Activated CD8-positive, alpha-beta T cell treated with anti-CD3 and anti-CD28 coated beads, Interleukin-2, amount 10 ng/mL, durations not matched to agents 7 days and 5 days (primary cell): ENCODE data around the gene FGF2. TPM values are rescaled to one million over a fixed set of nuclear protein-coding genes. Genes with fewer than 3 reads are reported as not detected.

Experiments
- ATAC-seq: fragments of 150-1000 bp; cut with Tn5 transposase; one replicate; pipeline ENCODE4 v1.10.0; 2021; ENCODE audit warnings: moderate library complexity
- CTCF ChIA-PET: fragments of 350-600 bp; sonication (Branson Sonifier 250); formaldehyde crosslinking; loops from one replicate; lab custom pipeline; 2021; ENCODE audit warnings: antibody characterized with exemption; lab: Charles Lee
- POLR2A ChIA-PET: fragments of 350-600 bp; sonication (Branson Sonifier 250); formaldehyde crosslinking; loops from one replicate; lab custom pipeline; 2021; ENCODE audit warnings: antibody characterized with exemption; lab: Charles Lee
- DNase-seq: peaks from one replicate; pipeline ENCODE4 v3.0.0-alpha.2; 2020
- H3K27ac Mint-ChIP-seq: one replicate; pipeline ENCODE4 v1.8.0; 2021; ENCODE audit warnings: mild to moderate bottlenecking, mixed read lengths
- H3K27me3 Mint-ChIP-seq: one replicate; pipeline ENCODE4 v1.8.0; 2021; ENCODE audit warnings: low read depth, mixed read lengths
- H3K36me3 Mint-ChIP-seq: one replicate; pipeline ENCODE4 v1.8.0; 2021; ENCODE audit warnings: low read depth, mixed read lengths
- H3K4me1 Mint-ChIP-seq: one replicate; pipeline ENCODE4 v1.8.0; 2021; ENCODE audit warnings: low read depth, mixed read lengths
- H3K4me3 Mint-ChIP-seq: one replicate; pipeline ENCODE4 v1.8.0; 2021; ENCODE audit warnings: mild to moderate bottlenecking, mixed read lengths
- H3K9me3 Mint-ChIP-seq: one replicate; pipeline ENCODE4 v1.8.0; 2022; ENCODE audit warnings: mixed read lengths; ENCODE audit not compliant: insufficient read depth
- total RNA-seq, 2 experiments: library from RNA; stranded (reverse); gene quantifications; one replicate each; pipeline ENCODE4 v1.2.3, GENCODE V29; 2021

The FGF2 gene
- total RNA-seq, 2 experiments from 2014 or later = 0.13 TPM; not detected in 1

DNA sequence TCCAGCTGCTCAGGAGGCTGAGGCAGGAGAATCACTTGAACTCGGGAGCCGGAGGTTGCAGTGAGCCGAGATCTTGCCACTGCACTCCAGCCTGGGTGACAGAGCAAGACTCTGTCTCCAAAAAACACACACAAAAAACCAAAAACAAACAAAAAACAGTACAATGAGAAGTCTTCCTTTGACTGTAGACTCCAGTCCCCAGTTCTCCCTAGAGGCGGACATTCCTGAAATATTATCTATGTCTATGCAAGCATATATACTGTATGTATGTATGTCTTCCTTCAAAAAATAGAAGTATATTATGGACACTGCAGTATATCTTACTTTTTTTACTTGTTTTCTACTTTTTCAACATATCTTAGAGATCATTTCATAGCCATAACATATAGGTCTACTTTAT, 10.2 kb upstream of the FGF2 start:
- H3K27me3 Mint-ChIP-seq = peaks cover 26% of the 10 kb centered on the region
- peaks cover 2% of the 10 kb centered on the region for H3K4me1 Mint-ChIP-seq
- DNase-seq (no peak), ATAC-seq (no peak)
- POLR2A ChIA-PET = no interaction called here
- H3K9me3 Mint-ChIP-seq = no peaks in the 10 kb centered on the region
- H3K36me3 Mint-ChIP-seq = no peaks in the 10 kb centered on the region
- H3K4me3 Mint-ChIP-seq = no peak overlapping the region
- CTCF ChIA-PET = no interaction called here
- H3K27ac Mint-ChIP-seq = no peak overlapping the region

DNA sequence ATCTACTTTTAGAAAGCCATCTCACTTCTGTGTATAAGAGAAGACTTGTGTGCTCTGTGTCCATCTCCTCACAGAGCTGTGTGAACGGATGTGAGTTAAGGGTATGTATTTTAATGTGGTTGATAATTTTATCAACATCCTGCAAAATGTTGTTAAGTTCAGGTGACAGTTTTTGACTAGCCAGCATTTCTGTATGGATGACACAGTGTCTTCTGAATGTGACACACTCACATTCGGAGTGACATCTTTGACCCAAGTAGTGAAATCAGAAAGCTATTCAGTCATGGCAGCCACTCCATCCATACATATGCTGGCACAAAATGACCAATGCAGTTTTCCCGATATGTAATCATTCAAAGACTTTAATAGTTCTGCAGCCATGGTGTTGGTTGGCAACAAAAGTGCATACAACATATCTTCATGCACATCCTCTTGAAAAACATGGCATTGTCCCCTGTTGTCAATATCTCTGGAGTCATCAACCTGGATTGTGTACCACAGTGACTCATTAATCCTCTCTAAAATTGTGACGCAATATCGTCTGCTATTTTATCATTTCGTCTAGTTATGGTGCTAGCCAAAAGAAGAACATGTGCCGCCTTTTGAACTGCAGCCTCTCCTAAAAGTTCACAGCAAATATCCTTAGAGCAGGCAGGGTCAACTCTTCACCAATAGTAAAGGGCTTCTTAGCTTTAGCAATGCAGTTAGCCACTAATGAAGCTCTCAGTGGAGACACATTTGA, 6.8 kb upstream of the FGF2 start:
- no peaks in the 10 kb centered on the region for H3K9me3 Mint-ChIP-seq
- H3K27me3 Mint-ChIP-seq = peaks cover 42% of the 10 kb centered on the region
- H3K4me3 Mint-ChIP-seq = no peak overlapping the region
- ChIA-PET POLR2A (no interaction called here), CTCF (no interaction called here)
- H3K4me1 Mint-ChIP-seq = no peaks in the 10 kb centered on the region
- H3K36me3 Mint-ChIP-seq = no peaks in the 10 kb centered on the region
- ATAC-seq (no peak), DNase-seq (no peak)
- H3K27ac Mint-ChIP-seq = no peak overlapping the region

DNA sequence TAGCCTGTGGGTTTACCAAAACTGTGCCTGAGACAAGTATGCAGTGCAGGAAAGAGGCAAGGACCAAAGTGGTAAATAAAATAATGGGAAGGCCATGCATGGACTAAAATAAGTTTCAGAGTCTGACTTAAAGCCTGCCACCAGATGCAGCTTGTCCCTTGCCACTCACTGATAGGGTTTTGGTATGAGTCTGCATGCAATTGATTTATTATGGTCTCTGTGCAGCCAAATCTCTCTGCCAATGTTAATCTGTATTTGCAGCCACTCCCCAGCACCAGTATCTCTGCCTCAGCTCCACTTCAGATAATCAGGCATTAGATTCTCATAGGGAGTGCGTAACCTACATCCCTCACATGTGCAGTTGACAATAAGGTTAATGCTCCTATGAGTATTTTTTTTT, 5.5 kb upstream of the FGF2 start:
- ChIA-PET CTCF (no interaction called here), POLR2A (interaction anchor here (0.6 kb wide), 1 partner anchor 630 kb away, joined by 3 read pairs; no protein-coding TSS in a partner anchor)
- ATAC-seq = no peak
- no peaks in the 10 kb centered on the region for H3K9me3 Mint-ChIP-seq
- H3K4me3 Mint-ChIP-seq = no peak overlapping the region
- H3K27ac Mint-ChIP-seq = no peak overlapping the region
- H3K36me3 Mint-ChIP-seq = no peaks in the 10 kb centered on the region
- H3K4me1 Mint-ChIP-seq = no peaks in the 10 kb centered on the region
- DNase-seq = no peak
- H3K27me3 Mint-ChIP-seq = peaks cover 53% of the 10 kb centered on the region

DNA sequence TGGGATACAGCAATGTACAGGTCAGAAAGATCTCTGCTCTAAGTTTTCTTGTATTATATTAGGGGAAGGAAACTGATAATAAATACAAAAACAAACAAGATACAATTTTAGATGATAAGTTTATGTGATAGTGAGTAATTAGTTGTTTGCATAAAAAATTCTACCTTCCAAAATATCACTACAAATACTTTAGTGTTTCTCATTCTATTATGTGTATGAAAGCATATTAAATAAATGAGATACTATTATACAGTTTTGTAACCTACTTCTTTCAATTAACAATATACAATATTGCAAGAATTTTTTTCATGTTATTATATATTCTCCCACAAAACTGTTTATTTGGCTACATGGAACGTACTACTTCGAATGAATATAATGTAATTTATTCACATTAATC, 4.2 kb upstream of the FGF2 start:
- POLR2A ChIA-PET = no interaction called here
- H3K27me3 Mint-ChIP-seq = peaks cover 54% of the 10 kb centered on the region

DNA sequence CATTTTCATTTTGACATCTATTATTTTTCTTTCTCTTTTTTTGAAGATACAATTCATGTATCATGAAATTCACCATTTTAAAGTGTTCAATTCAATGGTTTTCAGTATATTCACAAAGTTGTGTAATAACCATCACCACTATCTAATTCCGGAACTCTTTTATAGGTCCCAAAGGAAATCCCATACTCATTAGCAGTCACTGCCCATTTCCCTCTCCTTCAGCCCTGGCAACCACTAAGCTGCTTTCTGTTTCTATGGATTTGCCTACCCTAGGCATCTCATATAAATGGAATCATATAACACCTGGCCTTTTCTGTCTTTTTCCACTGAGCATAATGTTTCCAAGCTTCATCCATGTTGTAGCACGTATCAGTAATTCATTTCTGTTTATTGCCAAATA, 3.2 kb upstream of the FGF2 start:
- no peaks in the 10 kb centered on the region for H3K9me3 Mint-ChIP-seq
- ATAC-seq (no peak), DNase-seq (no peak)
- POLR2A ChIA-PET = no interaction called here
- H3K27ac Mint-ChIP-seq = no peak overlapping the region
- H3K36me3 Mint-ChIP-seq = no peaks in the 10 kb centered on the region
- CTCF ChIA-PET = no interaction called here
- H3K4me1 Mint-ChIP-seq = peaks cover 13% of the 10 kb centered on the region
- no peak overlapping the region for H3K4me3 Mint-ChIP-seq
- peaks cover 58% of the 10 kb centered on the region for H3K27me3 Mint-ChIP-seq

More for the DNA sequence above, 4.2 kb upstream of the FGF2 start:
- Mint-ChIP-seq H3K36me3 (no peaks in the 10 kb centered on the region), H3K4me1 (peaks cover 3% of the 10 kb centered on the region), H3K4me3 (no peak overlapping the region), H3K9me3 (no peaks in the 10 kb centered on the region), H3K27ac (no peak overlapping the region)
- DNase-seq (no peak), ATAC-seq (no peak)
- CTCF ChIA-PET = no interaction called here

DNA sequence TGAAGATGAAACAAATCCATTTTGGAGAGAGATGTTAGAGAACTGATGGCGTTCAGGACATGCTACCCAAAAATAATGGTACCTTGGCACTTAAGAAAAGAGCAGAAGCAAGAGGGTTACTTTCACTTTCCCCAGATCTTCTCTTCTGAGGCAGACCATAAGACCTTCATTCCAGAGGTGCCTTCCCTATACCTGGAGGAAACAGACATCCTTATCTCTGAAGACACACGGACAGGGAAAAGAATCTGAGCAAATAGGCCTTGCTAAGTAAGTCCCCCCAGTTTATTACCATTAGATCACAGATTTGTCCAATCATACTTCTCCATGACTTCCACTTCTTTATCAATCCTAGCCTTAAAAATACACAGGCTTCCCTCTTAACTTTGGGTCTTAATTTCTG, 2.0 kb upstream of the FGF2 start:
- H3K4me1 Mint-ChIP-seq = peaks cover 13% of the 10 kb centered on the region
- H3K9me3 Mint-ChIP-seq = no peaks in the 10 kb centered on the region
- no peaks in the 10 kb centered on the region for H3K36me3 Mint-ChIP-seq
- CTCF ChIA-PET = no interaction called here
- POLR2A ChIA-PET = no interaction called here
- ATAC-seq (no peak), DNase-seq (no peak)
- H3K27me3 Mint-ChIP-seq = peaks cover 67% of the 10 kb centered on the region
- H3K27ac Mint-ChIP-seq = no peak overlapping the region
- H3K4me3 Mint-ChIP-seq = no peak overlapping the region

DNA sequence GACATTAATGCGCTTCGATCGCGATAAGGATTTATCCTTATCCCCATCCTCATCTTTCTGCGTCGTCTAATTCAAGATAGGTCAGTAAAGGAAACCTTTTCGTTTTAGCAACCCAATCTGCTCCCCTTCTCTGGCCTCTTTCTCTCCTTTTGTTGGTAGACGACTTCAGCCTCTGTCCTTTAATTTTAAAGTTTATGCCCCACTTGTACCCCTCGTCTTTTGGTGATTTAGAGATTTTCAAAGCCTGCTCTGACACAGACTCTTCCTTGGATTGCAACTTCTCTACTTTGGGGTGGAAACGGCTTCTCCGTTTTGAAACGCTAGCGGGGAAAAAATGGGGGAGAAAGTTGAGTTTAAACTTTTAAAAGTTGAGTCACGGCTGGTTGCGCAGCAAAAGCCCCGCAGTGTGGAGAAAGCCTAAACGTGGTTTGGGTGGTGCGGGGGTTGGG, 528 bp upstream of the FGF2 start:
- ATAC-seq = no peak
- Mint-ChIP-seq H3K4me3 (peak overlapping the region; percentile 47), H3K9me3 (no peaks in the 10 kb centered on the region), H3K27ac (no peak overlapping the region), H3K4me1 (peaks cover 13% of the 10 kb centered on the region), H3K36me3 (no peaks in the 10 kb centered on the region), H3K27me3 (peaks cover 68% of the 10 kb centered on the region)
- POLR2A ChIA-PET = no interaction called here
- CTCF ChIA-PET = no interaction called here
- DNase-seq = no peak

DNA sequence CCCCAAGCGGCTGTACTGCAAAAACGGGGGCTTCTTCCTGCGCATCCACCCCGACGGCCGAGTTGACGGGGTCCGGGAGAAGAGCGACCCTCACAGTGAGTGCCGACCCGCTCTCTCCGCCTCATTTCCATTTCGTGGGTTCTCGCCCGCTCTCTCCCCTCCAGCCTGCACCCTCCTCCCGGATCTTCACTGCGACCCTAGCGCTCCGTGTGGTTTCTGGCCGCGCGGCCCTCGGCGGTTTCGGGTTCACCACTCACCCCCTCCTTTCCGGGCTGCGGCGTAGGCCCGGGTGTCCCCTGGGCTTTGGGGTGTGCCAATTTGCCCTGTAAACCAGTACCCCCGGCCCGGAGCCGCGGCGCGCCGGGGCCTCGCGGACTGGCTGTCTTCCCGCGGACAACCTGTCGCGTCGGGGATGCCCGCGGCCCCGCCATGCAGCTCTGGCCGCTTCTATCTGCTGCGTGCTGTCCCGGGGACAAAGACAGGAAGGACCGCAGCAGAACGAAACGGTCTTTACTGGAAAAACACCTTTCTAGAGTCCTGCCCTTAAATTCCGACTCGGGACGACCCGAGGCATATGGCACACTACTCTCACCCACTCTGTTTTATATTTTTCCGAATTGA, 737 bp downstream of the FGF2 start:
- no peaks in the 10 kb centered on the region for H3K36me3 Mint-ChIP-seq
- CTCF ChIA-PET = interaction anchor here (0.9 kb wide), 1 partner anchor 69 kb away, joined by 3 read pairs; no protein-coding TSS in a partner anchor
- no peaks in the 10 kb centered on the region for H3K9me3 Mint-ChIP-seq
- peaks cover 72% of the 10 kb centered on the region for H3K27me3 Mint-ChIP-seq
- no peak overlapping the region for H3K27ac Mint-ChIP-seq
- peaks cover 13% of the 10 kb centered on the region for H3K4me1 Mint-ChIP-seq
- ATAC-seq = peak; percentile 63
- peak overlapping the region; percentile 71 for H3K4me3 Mint-ChIP-seq
- DNase-seq = peak; percentile 27
- POLR2A ChIA-PET = no interaction called here

DNA sequence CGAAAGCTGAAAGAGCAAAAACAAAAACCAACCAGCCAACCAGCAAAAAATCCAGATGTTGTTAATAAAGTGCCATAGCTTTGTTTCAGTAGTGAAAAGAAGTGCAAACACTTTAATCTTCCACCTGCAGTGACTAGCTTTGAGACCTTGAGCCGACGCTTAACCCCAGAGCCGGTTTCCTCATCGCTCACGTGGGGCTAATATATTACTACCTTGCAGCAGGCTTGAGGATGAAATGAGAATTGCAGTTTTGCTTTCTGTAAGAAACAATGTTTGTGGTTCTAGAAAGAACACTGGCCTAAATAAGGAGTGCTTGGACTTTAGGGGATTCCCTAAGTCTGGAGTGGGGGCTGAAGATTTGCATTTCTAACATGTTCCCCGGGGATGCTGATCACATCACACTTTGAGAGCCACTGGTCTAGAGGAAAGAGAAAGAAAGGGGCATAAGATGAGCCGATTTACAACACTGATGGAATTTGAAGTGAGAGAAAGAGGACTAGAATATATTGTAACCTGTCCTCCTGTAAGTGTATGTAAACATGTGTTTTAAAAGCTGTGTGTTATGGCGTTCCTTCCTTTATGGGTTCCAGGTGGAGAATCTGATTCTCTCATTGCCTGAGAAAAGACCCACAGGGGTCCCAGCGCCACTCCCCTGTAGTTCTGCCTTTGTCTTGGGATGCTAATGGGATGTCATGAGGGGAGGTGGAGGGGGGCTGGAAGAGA, 1.4 kb downstream of the FGF2 start:
- Mint-ChIP-seq H3K27ac (no peak overlapping the region), H3K27me3 (peaks cover 74% of the 10 kb centered on the region), H3K4me1 (peaks cover 13% of the 10 kb centered on the region), H3K9me3 (no peaks in the 10 kb centered on the region), H3K36me3 (no peaks in the 10 kb centered on the region), H3K4me3 (peak overlapping the region; percentile 71)
- ATAC-seq = peak; percentile 65
- peak; percentile 43 for DNase-seq
- POLR2A ChIA-PET = no interaction called here
- CTCF ChIA-PET = interaction anchor here (0.9 kb wide), 1 partner anchor 70 kb away, joined by 3 read pairs; no protein-coding TSS in a partner anchor

DNA sequence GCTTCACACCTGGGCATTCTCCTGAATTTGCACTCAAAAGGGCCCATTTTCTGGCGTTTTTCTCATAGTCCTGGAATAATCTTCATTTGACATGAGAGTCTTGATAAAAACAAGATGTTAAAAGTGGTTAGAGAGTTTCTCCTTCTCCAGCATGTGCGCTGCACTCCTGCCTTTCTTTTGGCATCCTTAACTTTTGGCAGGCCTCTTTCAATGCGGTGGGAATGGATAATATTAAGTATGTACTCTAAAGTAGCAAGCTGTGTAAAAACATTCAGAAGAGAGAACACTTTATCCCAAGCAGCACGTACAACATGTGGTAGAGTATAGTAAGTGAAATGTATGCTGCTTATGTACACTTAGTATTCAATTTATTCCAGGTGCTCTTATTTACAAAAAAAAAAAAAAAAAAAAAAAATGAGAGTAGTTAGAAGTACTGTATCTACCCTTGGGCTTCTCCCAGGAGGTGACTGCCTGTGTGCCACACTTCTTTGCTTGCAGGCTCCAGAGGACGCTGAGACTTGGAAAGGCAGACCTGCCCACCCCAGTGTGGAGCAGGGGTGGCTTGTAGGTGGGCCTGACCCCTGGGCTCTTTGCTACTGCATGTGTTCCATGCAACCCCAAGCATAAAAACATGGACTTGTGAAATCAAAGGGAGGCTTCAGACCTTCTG, 3.9 kb downstream of the FGF2 start:
- H3K27me3 Mint-ChIP-seq = peaks cover 56% of the 10 kb centered on the region
- H3K27ac Mint-ChIP-seq = no peak overlapping the region
- no peaks in the 10 kb centered on the region for H3K36me3 Mint-ChIP-seq
- CTCF ChIA-PET = no interaction called here
- no peak for DNase-seq
- H3K9me3 Mint-ChIP-seq = no peaks in the 10 kb centered on the region
- no peak overlapping the region for H3K4me3 Mint-ChIP-seq
- H3K4me1 Mint-ChIP-seq = peaks cover 13% of the 10 kb centered on the region
- POLR2A ChIA-PET = interaction anchor here (0.7 kb wide), 1 partner anchor 45 kb away, joined by 3 read pairs; no protein-coding TSS in a partner anchor
- no peak for ATAC-seq

DNA sequence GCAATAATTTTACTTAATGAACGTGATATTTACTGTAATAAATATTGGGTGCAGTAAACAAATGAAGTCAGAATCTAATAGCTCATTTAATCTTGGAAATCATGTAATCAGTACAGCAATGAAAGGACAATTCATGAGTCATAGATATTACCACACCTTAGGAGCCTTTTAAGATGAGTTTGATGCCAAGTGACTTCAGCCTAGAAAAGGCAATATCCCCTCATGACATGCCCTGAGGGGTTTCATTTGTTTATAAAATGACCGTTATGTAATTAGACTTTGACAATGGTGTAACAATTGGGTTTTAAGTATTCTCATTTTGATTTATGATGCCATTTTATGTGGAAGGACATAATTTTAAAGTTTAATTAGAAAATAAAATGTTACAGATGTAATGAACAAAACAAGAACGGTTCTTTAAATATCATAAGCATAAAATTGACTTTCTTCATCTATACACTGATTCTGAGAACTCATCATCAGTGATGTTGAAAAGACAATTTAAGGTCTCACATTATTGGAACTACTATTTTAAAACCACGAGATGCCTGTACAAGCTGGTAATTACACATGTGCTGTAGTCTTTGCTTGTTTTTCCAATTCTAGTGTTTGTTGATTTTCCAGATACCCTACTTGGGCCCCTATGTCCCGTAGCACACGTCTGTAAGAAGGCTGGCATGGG, 5.0 kb downstream of the FGF2 start:
- ChIA-PET CTCF (no interaction called here), POLR2A (no interaction called here)
- DNase-seq = no peak
- H3K4me1 Mint-ChIP-seq = peaks cover 13% of the 10 kb centered on the region
- no peaks in the 10 kb centered on the region for H3K36me3 Mint-ChIP-seq
- H3K27me3 Mint-ChIP-seq = peaks cover 49% of the 10 kb centered on the region
- H3K9me3 Mint-ChIP-seq = no peaks in the 10 kb centered on the region
- no peak for ATAC-seq
- no peak overlapping the region for H3K27ac Mint-ChIP-seq
- H3K4me3 Mint-ChIP-seq = no peak overlapping the region
